ENCODE data around the gene PCCA.

PCCA gene

GRCh38 chr13:100532836-100533435, 444.0 kb downstream of the PCCA start:
- H3K4me1 ChIP-seq (ENCODE audit: control insufficient read depth, insufficient read depth, low read length): peaks cover 3% of the 10 kb centered on the region
- H3K9me3 ChIP-seq (ENCODE audit: control insufficient read depth in 2 of 2, low read length in 2 of 2): peaks cover 0 to 5% of the 10 kb centered on the region in 2 donors
- no peak overlapping the region for H3K27ac ChIP-seq (ENCODE audit: low read length)
- no peak overlapping the region for H3K4me3 ChIP-seq (ENCODE audit: low read length in 2 of 2)
- H3K27me3 ChIP-seq (ENCODE audit: control insufficient read depth in 1 of 2, insufficient read depth in 2 of 2, low read length in 2 of 2): no peaks in the 10 kb centered on the region
- no peak overlapping the region for H3K9ac ChIP-seq (ENCODE audit: low read length in 2 of 2)
- H3K36me3 ChIP-seq (ENCODE audit: control insufficient read depth in 2 of 2, insufficient read depth in 2 of 2, low read length in 2 of 2): peaks cover 0 to 11% of the 10 kb centered on the region in 2 donors

- Histone ChIP-seq H3K9ac (ENCODE audit: low read length in 2 of 2) (no peak overlapping the region), H3K4me1 (ENCODE audit: control insufficient read depth, insufficient read depth, low read length) (peaks cover 3% of the 10 kb centered on the region), H3K27ac (ENCODE audit: low read length) (no peak overlapping the region), H3K36me3 (ENCODE audit: control insufficient read depth in 2 of 2, insufficient read depth in 2 of 2, low read length in 2 of 2) (peaks cover 0 to 11% of the 10 kb centered on the region in 2 donors), H3K27me3 (ENCODE audit: control insufficient read depth in 1 of 2, insufficient read depth in 2 of 2, low read length in 2 of 2) (no peaks in the 10 kb centered on the region), H3K4me3 (ENCODE audit: low read length in 2 of 2) (no peak overlapping the region), H3K9me3 (ENCODE audit: control insufficient read depth in 2 of 2, low read length in 2 of 2) (peaks cover 0 to 5% of the 10 kb centered on the region in 2 donors)
Measured at GRCh38 chr13:100533588-100534041, 444.7 kb downstream of the PCCA start.

- H3K9me3 ChIP-seq (ENCODE audit: control insufficient read depth in 2 of 2, low read length in 2 of 2): peaks cover 0 to 5% of the 10 kb centered on the region in 2 donors
- H3K4me3 ChIP-seq (ENCODE audit: low read length in 2 of 2): no peak overlapping the region
- peaks cover 3% of the 10 kb centered on the region for H3K4me1 ChIP-seq (ENCODE audit: control insufficient read depth, insufficient read depth, low read length)
- no peak overlapping the region for H3K27ac ChIP-seq (ENCODE audit: low read length)
- peaks cover 0 to 9% of the 10 kb centered on the region in 2 donors for H3K36me3 ChIP-seq (ENCODE audit: control insufficient read depth in 2 of 2, insufficient read depth in 2 of 2, low read length in 2 of 2)
- H3K27me3 ChIP-seq (ENCODE audit: control insufficient read depth in 1 of 2, insufficient read depth in 2 of 2, low read length in 2 of 2): no peaks in the 10 kb centered on the region
- no peak overlapping the region for H3K9ac ChIP-seq (ENCODE audit: low read length in 2 of 2)
Measured at GRCh38 chr13:100534147-100534843, 445.4 kb downstream of the PCCA start.

- Histone ChIP-seq H3K27me3 (ENCODE audit: control insufficient read depth in 1 of 2, insufficient read depth in 2 of 2, low read length in 2 of 2) (no peaks in the 10 kb centered on the region), H3K9me3 (ENCODE audit: control insufficient read depth in 2 of 2, low read length in 2 of 2) (peaks cover 0 to 5% of the 10 kb centered on the region in 2 donors), H3K4me1 (ENCODE audit: control insufficient read depth, insufficient read depth, low read length) (peaks cover 3% of the 10 kb centered on the region), H3K27ac (ENCODE audit: low read length) (no peak overlapping the region), H3K36me3 (ENCODE audit: control insufficient read depth in 2 of 2, insufficient read depth in 2 of 2, low read length in 2 of 2) (peaks cover 0 to 7% of the 10 kb centered on the region in 2 donors), H3K4me3 (ENCODE audit: low read length in 2 of 2) (no peak overlapping the region), H3K9ac (ENCODE audit: low read length in 2 of 2) (no peak overlapping the region)
Measured at GRCh38 chr13:100534911-100535310, 446.0 kb downstream of the PCCA start.

- Histone ChIP-seq H3K27ac (ENCODE audit: low read length) (no peak overlapping the region), H3K4me3 (ENCODE audit: low read length in 2 of 2) (no peak overlapping the region), H3K4me1 (ENCODE audit: control insufficient read depth, insufficient read depth, low read length) (peaks cover 3% of the 10 kb centered on the region), H3K27me3 (ENCODE audit: control insufficient read depth in 1 of 2, insufficient read depth in 2 of 2, low read length in 2 of 2) (no peaks in the 10 kb centered on the region), H3K9me3 (ENCODE audit: control insufficient read depth in 2 of 2, low read length in 2 of 2) (peaks cover 0 to 5% of the 10 kb centered on the region in 2 donors), H3K36me3 (ENCODE audit: control insufficient read depth in 2 of 2, insufficient read depth in 2 of 2, low read length in 2 of 2) (peaks cover 0 to 5% of the 10 kb centered on the region in 2 donors), H3K9ac (ENCODE audit: low read length in 2 of 2) (no peak overlapping the region)
Measured at GRCh38 chr13:100535426-100536135, 446.7 kb downstream of the PCCA start.

GRCh38 chr13:100536643-100537180, 447.8 kb downstream of the PCCA start:
- Histone ChIP-seq H3K27me3 (ENCODE audit: control insufficient read depth in 1 of 2, insufficient read depth in 2 of 2, low read length in 2 of 2) (no peaks in the 10 kb centered on the region), H3K27ac (ENCODE audit: low read length) (no peak overlapping the region), H3K4me3 (ENCODE audit: low read length in 2 of 2) (no peak overlapping the region), H3K36me3 (ENCODE audit: control insufficient read depth in 2 of 2, insufficient read depth in 2 of 2, low read length in 2 of 2) (peaks cover 0 to 5% of the 10 kb centered on the region in 2 donors), H3K9me3 (ENCODE audit: control insufficient read depth in 2 of 2, low read length in 2 of 2) (peaks cover 0 to 5% of the 10 kb centered on the region in 2 donors), H3K9ac (ENCODE audit: low read length in 2 of 2) (no peak overlapping the region), H3K4me1 (ENCODE audit: control insufficient read depth, insufficient read depth, low read length) (peaks cover 3% of the 10 kb centered on the region)

GRCh38 chr13:100537486-100537885, 448.6 kb downstream of the PCCA start:
- Histone ChIP-seq H3K9me3 (ENCODE audit: control insufficient read depth in 2 of 2, low read length in 2 of 2) (peaks cover 0 to 5% of the 10 kb centered on the region in 2 donors), H3K4me1 (ENCODE audit: control insufficient read depth, insufficient read depth, low read length) (peaks cover 3% of the 10 kb centered on the region), H3K4me3 (ENCODE audit: low read length in 2 of 2) (no peak overlapping the region), H3K27me3 (ENCODE audit: control insufficient read depth in 1 of 2, insufficient read depth in 2 of 2, low read length in 2 of 2) (no peaks in the 10 kb centered on the region), H3K27ac (ENCODE audit: low read length) (no peak overlapping the region), H3K9ac (ENCODE audit: low read length in 2 of 2) (no peak overlapping the region), H3K36me3 (ENCODE audit: control insufficient read depth in 2 of 2, insufficient read depth in 2 of 2, low read length in 2 of 2) (peaks cover 0 to 5% of the 10 kb centered on the region in 2 donors)

GRCh38 chr13:100537951-100538462, 449.1 kb downstream of the PCCA start:
- peaks cover 0 to 5% of the 10 kb centered on the region in 2 donors for H3K9me3 ChIP-seq (ENCODE audit: control insufficient read depth in 2 of 2, low read length in 2 of 2)
- peaks cover 3% of the 10 kb centered on the region for H3K4me1 ChIP-seq (ENCODE audit: control insufficient read depth, insufficient read depth, low read length)
- peaks cover 0 to under 1% of the 10 kb centered on the region in 2 donors for H3K36me3 ChIP-seq (ENCODE audit: control insufficient read depth in 2 of 2, insufficient read depth in 2 of 2, low read length in 2 of 2)
- no peak overlapping the region for H3K4me3 ChIP-seq (ENCODE audit: low read length in 2 of 2)
- no peak overlapping the region for H3K9ac ChIP-seq (ENCODE audit: low read length in 2 of 2)
- H3K27me3 ChIP-seq (ENCODE audit: control insufficient read depth in 1 of 2, insufficient read depth in 2 of 2, low read length in 2 of 2): no peaks in the 10 kb centered on the region
- H3K27ac ChIP-seq (ENCODE audit: low read length): no peak overlapping the region

GRCh38 chr13:100540621-100541020, 451.7 kb downstream of the PCCA start:
- Histone ChIP-seq H3K36me3 (ENCODE audit: control insufficient read depth in 2 of 2, insufficient read depth in 2 of 2, low read length in 2 of 2) (no peaks in the 10 kb centered on the region), H3K27me3 (ENCODE audit: control insufficient read depth in 1 of 2, insufficient read depth in 2 of 2, low read length in 2 of 2) (no peaks in the 10 kb centered on the region), H3K27ac (ENCODE audit: low read length) (no peak overlapping the region), H3K9ac (ENCODE audit: low read length in 2 of 2) (no peak overlapping the region), H3K4me3 (ENCODE audit: low read length in 2 of 2) (no peak overlapping the region), H3K9me3 (ENCODE audit: control insufficient read depth in 2 of 2, low read length in 2 of 2) (peaks cover 0 to 5% of the 10 kb centered on the region in 2 donors), H3K4me1 (ENCODE audit: control insufficient read depth, insufficient read depth, low read length) (peaks cover 16% of the 10 kb centered on the region)

Measured in stomach smooth muscle (tissue), 2 donors.